ENCODE results near the gene C1orf167. TPM values are rescaled to one million over a fixed set of nuclear protein-coding genes. Genes with fewer than 3 reads are reported as not detected.

Gene C1orf167
- polyA plus RNA-seq, 3 donors = 0.05 TPM; not detected in 2

DNA sequence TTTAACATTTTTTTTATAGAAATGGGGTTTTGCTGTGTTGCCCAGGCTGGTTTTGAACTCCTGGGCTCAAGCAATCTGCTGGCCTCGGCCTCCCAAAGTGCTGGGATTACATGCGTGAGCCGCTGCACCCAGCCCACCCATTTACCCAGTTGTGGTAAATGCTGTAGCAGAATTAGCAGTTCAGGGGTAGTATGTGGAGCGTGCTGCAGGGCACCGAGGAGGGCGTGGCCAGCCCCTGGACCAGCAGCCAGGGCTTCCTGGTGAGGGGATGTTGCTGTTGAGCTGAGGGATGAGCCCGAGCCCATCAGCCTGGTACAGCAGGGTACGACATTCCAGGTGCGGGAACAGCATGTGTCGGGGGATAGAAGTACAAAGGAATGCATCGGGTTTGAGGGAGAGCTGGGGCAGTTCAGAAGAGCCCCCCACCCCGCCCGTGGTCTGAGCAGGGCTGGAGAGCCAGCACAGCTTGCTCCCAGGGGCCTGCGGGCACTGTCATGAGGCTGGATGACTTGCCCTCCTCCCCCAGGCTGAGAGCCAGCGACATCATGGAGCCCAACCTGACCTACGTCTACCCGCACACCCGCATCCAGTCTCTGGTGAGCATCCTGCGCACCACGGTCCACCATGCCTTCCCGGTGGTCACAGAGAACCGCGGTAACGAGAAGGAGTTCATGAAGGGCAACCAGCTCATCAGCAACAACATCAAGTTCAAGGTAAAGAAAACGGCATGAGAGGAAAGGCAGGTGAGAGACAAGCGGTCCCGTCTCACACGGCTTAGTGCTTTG is 73.6 kb downstream of the C1orf167 start:
- Histone ChIP-seq H3K4me3 (replicated peaks in 1 of 3; ENCODE audit: low read depth in 2 of 3, low read length in 3 of 3) (no peak overlapping the region), H3K36me3 (replicated peaks in 1 of 2; ENCODE audit: control insufficient read depth in 1 of 2, insufficient read depth in 2 of 2, low read length in 2 of 2) (peaks cover 95 to 97% of the 10 kb centered on the region in 2 donors), H3K9ac (ENCODE audit: insufficient read depth, low read length, poor library complexity, severe bottlenecking) (no peak overlapping the region), H3K27ac (ENCODE audit: low read depth in 1 of 2, low read length in 2 of 2) (no peak overlapping the region), H2AFZ (ENCODE audit: insufficient read depth, low read depth, low read length, poor library complexity, severe bottlenecking) (no peak overlapping the region), H4K20me1 (ENCODE audit: insufficient read depth, low read length) (peaks cover 17% of the 10 kb centered on the region), H3K79me2 (ENCODE audit: insufficient read depth, low read length) (no peaks in the 10 kb centered on the region), H3K4me1 (ENCODE audit: control insufficient read depth in 1 of 2, insufficient read depth in 2 of 2, low read length in 2 of 2) (no peaks in the 10 kb centered on the region), H3K4me2 (replicated peaks; ENCODE audit: extremely low read depth, low read length, poor library complexity, severe bottlenecking) (no peak overlapping the region), H3K27me3 (ENCODE audit: control insufficient read depth in 2 of 2, insufficient read depth in 2 of 2, low read length in 2 of 2) (no peaks in the 10 kb centered on the region), H3K9me3 (replicated peaks in 1 of 2; ENCODE audit: control insufficient read depth in 1 of 2, insufficient read depth in 1 of 2, low read length in 2 of 2) (no peaks in the 10 kb centered on the region)
- DNase-seq = no peak
- peak overlapping the region in 1 of 7 donors; percentile 1 for H3K27ac Mint-ChIP-seq
- no peaks in the 10 kb centered on the region for H3K9me3 Mint-ChIP-seq
- 95% methylated on average over 22 of the region's 28 CpGs for WGBS (ENCODE audit: insufficient coverage)
- no peaks in the 10 kb centered on the region for H3K27me3 Mint-ChIP-seq (ENCODE audit: low read depth in 3 of 3)
- TF ChIP-seq, protein P1, sequence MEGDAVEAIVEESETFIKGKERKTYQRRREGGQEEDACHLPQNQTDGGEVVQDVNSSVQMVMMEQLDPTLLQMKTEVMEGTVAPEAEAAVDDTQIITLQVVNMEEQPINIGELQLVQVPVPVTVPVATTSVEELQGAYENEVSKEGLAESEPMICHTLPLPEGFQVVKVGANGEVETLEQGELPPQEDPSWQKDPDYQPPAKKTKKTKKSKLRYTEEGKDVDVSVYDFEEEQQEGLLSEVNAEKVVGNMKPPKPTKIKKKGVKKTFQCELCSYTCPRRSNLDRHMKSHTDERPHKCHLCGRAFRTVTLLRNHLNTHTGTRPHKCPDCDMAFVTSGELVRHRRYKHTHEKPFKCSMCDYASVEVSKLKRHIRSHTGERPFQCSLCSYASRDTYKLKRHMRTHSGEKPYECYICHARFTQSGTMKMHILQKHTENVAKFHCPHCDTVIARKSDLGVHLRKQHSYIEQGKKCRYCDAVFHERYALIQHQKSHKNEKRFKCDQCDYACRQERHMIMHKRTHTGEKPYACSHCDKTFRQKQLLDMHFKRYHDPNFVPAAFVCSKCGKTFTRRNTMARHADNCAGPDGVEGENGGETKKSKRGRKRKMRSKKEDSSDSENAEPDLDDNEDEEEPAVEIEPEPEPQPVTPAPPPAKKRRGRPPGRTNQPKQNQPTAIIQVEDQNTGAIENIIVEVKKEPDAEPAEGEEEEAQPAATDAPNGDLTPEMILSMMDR (IDR thresholded peaks at IDR 0.05) = no peak
- intact Hi-C loops (cut with micrococcal nuclease) = no loop called here
- peaks cover 2% of the 10 kb centered on the region for H3K4me1 Mint-ChIP-seq
- H3K4me3 Mint-ChIP-seq = no peak overlapping the region
- H3K36me3 Mint-ChIP-seq = peaks cover 93 to 95% of the 10 kb centered on the region in 2 donors

DNA sequence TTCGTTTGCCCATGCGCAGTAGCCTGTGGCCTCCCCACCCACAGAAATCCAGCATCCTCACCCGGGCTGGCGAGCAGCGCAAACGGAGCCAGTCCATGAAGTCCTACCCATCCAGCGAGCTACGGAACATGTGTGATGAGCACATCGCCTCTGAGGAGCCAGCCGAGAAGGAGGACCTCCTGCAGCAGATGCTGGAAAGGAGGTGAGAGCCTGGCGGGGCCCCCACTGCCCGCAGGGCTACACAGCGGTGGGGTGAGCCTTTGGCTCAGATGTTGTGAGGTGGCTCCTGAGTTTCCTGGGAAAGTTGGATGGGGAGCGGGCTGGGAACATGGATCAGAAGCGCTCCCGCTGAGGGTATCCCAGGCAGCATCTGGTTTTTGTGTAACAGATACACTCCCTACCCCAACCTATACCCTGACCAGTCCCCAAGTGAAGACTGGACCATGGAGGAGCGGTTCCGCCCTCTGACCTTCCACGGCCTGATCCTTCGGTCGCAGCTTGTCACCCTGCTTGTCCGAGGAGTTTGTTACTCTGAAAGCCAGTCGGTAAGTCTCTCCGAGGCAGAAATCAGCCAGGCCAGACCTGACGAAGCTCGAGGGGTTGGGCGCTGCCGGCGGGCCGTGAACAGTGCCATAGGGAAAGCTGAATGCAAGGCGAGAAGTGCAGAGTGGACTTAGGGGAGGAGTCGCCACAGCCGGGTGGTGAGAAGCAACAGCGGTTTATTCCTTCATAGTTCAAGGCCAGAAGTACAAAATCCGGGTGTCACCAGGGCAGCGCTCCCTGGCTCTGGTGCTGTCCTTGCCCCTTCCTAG is 75.2 kb downstream of the C1orf167 start:
- Mint-ChIP-seq H3K4me3 (no peak overlapping the region), H3K4me1 (peaks cover 17% of the 10 kb centered on the region), H3K36me3 (peaks cover 94 to 100% of the 10 kb centered on the region in 2 donors), H3K27me3 (ENCODE audit: low read depth in 3 of 3) (no peaks in the 10 kb centered on the region), H3K27ac (peak overlapping the region in 3 of 7 donors; percentile 6 to 77 (median 68)), H3K9me3 (no peaks in the 10 kb centered on the region)
- intact Hi-C loops (cut with micrococcal nuclease) = no loop called here
- no peak overlapping the region for H3K4me3 ChIP-seq (replicated peaks in 1 of 3; ENCODE audit: low read depth in 2 of 3, low read length in 3 of 3)
- no peak overlapping the region for H3K4me2 ChIP-seq (replicated peaks; ENCODE audit: extremely low read depth, low read length, poor library complexity, severe bottlenecking)
- TF ChIP-seq, protein P1 (IDR thresholded peaks at IDR 0.05) = no peak
- H3K27me3 ChIP-seq (ENCODE audit: control insufficient read depth in 2 of 2, insufficient read depth in 2 of 2, low read length in 2 of 2) = no peaks in the 10 kb centered on the region
- no peak overlapping the region for H3K9ac ChIP-seq (ENCODE audit: insufficient read depth, low read length, poor library complexity, severe bottlenecking)
- H3K4me1 ChIP-seq (ENCODE audit: control insufficient read depth in 1 of 2, insufficient read depth in 2 of 2, low read length in 2 of 2) = peaks cover 12 to 15% of the 10 kb centered on the region in 2 donors
- WGBS (ENCODE audit: insufficient coverage) = 94% methylated on average over 31 of the region's 36 CpGs
- H3K9me3 ChIP-seq (replicated peaks in 1 of 2; ENCODE audit: control insufficient read depth in 1 of 2, insufficient read depth in 1 of 2, low read length in 2 of 2) = no peaks in the 10 kb centered on the region
- peaks cover 18% of the 10 kb centered on the region for H4K20me1 ChIP-seq (ENCODE audit: insufficient read depth, low read length)
- H3K27ac ChIP-seq (ENCODE audit: low read depth in 1 of 2, low read length in 2 of 2) = no peak overlapping the region
- H3K79me2 ChIP-seq (ENCODE audit: insufficient read depth, low read length) = no peaks in the 10 kb centered on the region
- no peak overlapping the region for H2AFZ ChIP-seq (ENCODE audit: insufficient read depth, low read depth, low read length, poor library complexity, severe bottlenecking)
- no peak for DNase-seq
- peaks cover 95 to 97% of the 10 kb centered on the region in 2 donors for H3K36me3 ChIP-seq (replicated peaks in 1 of 2; ENCODE audit: control insufficient read depth in 1 of 2, insufficient read depth in 2 of 2, low read length in 2 of 2)

All from CD14-positive monocyte (primary cell).